IMR-90 (cell line): Measurements from ENCODE around the gene S100A2. TPM values are rescaled to one million over a fixed set of nuclear protein-coding genes. Genes with fewer than 3 reads are reported as not detected.
"Not testable (repeated sequence)": the region's sequence is repeated elsewhere in the genome, so short reads cannot be mapped to it uniquely, and the experiment has no call there.

Source experiments
- ATAC-seq: fragments of 200-7000 bp; cut with Tn5 transposase; 2 replicates; pipeline ENCODE4 v1.9.1; 2020; ENCODE audit warnings: low read depth, mild to moderate bottlenecking, moderate library complexity
- BruUV-seq: library from RNA; stranded (reverse); fragments of 400-500 nt; replicated peaks from 2 replicates; lab custom pipeline; 2021; lab: Mats Ljungman, UMichigan
- CTCF ChIA-PET: fragments of 300-600 bp; formaldehyde crosslinking; extraction: SDS; loops from one replicate; lab custom pipeline; 2021; ENCODE audit warnings: antibody characterized with exemption; lab: Yijun Ruan, JAX
- POLR2A ChIA-PET: fragments of 300-600 bp; sonication (Branson Sonifier 250); formaldehyde crosslinking; loops from one replicate; lab custom pipeline; 2022; ENCODE audit warnings: antibody characterized with exemption; ENCODE audit not compliant: unreplicated experiment; lab: Charles Lee
- DNase-seq: peaks from one replicate; pipeline ENCODE4 v3.0.0; 2013
- H2AFZ ChIP-seq: replicated peaks from 2 replicates; pipeline ENCODE3; 2013; ENCODE audit warnings: low read length, mild to moderate bottlenecking; ENCODE audit not compliant: poor library complexity
- H2AK5ac ChIP-seq: 2 replicates; pipeline ENCODE4 v1.6.1; 2013; ENCODE audit warnings: low read depth, low read length, inconsistent platforms
- H2AK9ac ChIP-seq: replicated peaks from 2 replicates; pipeline ENCODE3; 2013; ENCODE audit warnings: mild to moderate bottlenecking, low read depth, low read length, moderate library complexity; ENCODE audit not compliant: poor library complexity
- H2BK120ac ChIP-seq: 2 replicates; pipeline ENCODE4 v1.6.1; 2013; ENCODE audit warnings: low read depth, low read length, inconsistent platforms
- H2BK15ac ChIP-seq: 3 replicates; pipeline ENCODE4 v1.6.1; 2013; ENCODE audit warnings: low read depth, low read length, inconsistent platforms
- H2BK20ac ChIP-seq: 2 replicates; pipeline ENCODE4 v1.6.1; 2013; ENCODE audit warnings: low read depth, mild to moderate bottlenecking, inconsistent platforms, low read length, moderate library complexity
- H2BK5ac ChIP-seq: 2 replicates; pipeline ENCODE4 v1.6.1; 2013; ENCODE audit warnings: mild to moderate bottlenecking, low read depth, low read length, inconsistent platforms; ENCODE audit not compliant: poor library complexity, severe bottlenecking
- H3K14ac ChIP-seq: replicated peaks from 2 replicates; pipeline ENCODE4 v1.6.1; 2013; ENCODE audit warnings: low read depth, low read length, inconsistent platforms
- H3K18ac ChIP-seq: 2 replicates; pipeline ENCODE4 v1.6.1; 2013; ENCODE audit warnings: low read depth, low read length, control low read depth
- H3K23ac ChIP-seq: 2 replicates; pipeline ENCODE4 v1.6.1; 2013; ENCODE audit warnings: low read depth, low read length, inconsistent platforms
- H3K27ac ChIP-seq: 2 replicates; pipeline ENCODE4 v1.5.1; 2013; ENCODE audit warnings: mild to moderate bottlenecking, control low read depth, low read length; ENCODE audit not compliant: insufficient read depth
- H3K27me3 ChIP-seq: 2 replicates; pipeline ENCODE4 v1.6.1; 2013; ENCODE audit warnings: low read length; ENCODE audit not compliant: control insufficient read depth, insufficient read depth
- H3K36me3 ChIP-seq: 2 replicates; pipeline ENCODE4 v1.6.1; 2013; ENCODE audit warnings: low read length, mixed read lengths; ENCODE audit not compliant: control insufficient read depth, insufficient read depth
- H3K4ac ChIP-seq: 2 replicates; pipeline ENCODE4 v1.6.1; 2013; ENCODE audit warnings: low read depth, low read length, inconsistent platforms
- H3K4me1 ChIP-seq: 2 replicates; pipeline ENCODE4 v1.6.1; 2013; ENCODE audit warnings: low read length, mixed read lengths; ENCODE audit not compliant: control insufficient read depth, insufficient read depth
- H3K4me2 ChIP-seq: 2 replicates; pipeline ENCODE4 v1.6.1; 2013; ENCODE audit warnings: low read depth, mild to moderate bottlenecking, control low read depth, low read length, moderate library complexity
- H3K4me3 ChIP-seq: 2 replicates; pipeline ENCODE4 v1.5.1; 2013; ENCODE audit warnings: low read depth, mild to moderate bottlenecking, control low read depth, low read length, moderate library complexity; ENCODE audit not compliant: insufficient read depth
- H3K56ac ChIP-seq: 2 replicates; pipeline ENCODE4 v1.6.1; 2013; ENCODE audit warnings: low read length, inconsistent platforms; ENCODE audit not compliant: insufficient read depth; ENCODE audit errors: extremely low read depth
- H3K79me1 ChIP-seq, 2 experiments: 2 replicates each; pipeline ENCODE4 v1.6.1; 2013; ENCODE audit warnings: low read length in 2 of 2, inconsistent platforms in 1 of 2, low read depth in 1 of 2
- H3K9ac ChIP-seq: 2 replicates; pipeline ENCODE4 v1.6.1; 2013; ENCODE audit warnings: low read depth, low read length, control low read depth
- H3K9me1 ChIP-seq: 2 replicates; pipeline ENCODE4 v1.6.1; 2013; ENCODE audit warnings: low read length, inconsistent platforms; ENCODE audit not compliant: insufficient read depth
- H3K9me3 ChIP-seq: 2 replicates; pipeline ENCODE4 v1.6.1; 2013; ENCODE audit warnings: low read length; ENCODE audit not compliant: control insufficient read depth, insufficient read depth
- H4K20me1 ChIP-seq: 2 replicates; pipeline ENCODE4 v1.6.1; 2013; ENCODE audit warnings: low read length, inconsistent platforms; ENCODE audit not compliant: insufficient read depth
- H4K5ac ChIP-seq: 2 replicates; pipeline ENCODE4 v1.6.1; 2013; ENCODE audit warnings: mild to moderate bottlenecking, low read depth, low read length, control low read depth
- H4K8ac ChIP-seq, 2 experiments: 2 replicates each; pipeline ENCODE4 v1.6.1; 2013; ENCODE audit warnings: low read depth in 2 of 2, low read length in 2 of 2, control low read depth in 1 of 2, inconsistent platforms in 1 of 2
- H4K91ac ChIP-seq: 2 replicates; pipeline ENCODE4 v1.6.1; 2013; ENCODE audit warnings: low read depth, low read length, inconsistent platforms; ENCODE audit not compliant: insufficient read depth
- WGBS, 2 experiments: methylation state at CpG; one replicate each; pipeline versions ENCODE4 v1.1.5 to v1.1.7; 2013; ENCODE audit warnings: missing lambda C conversion rate in 2 of 2; ENCODE audit not compliant: insufficient read length in 1 of 2; ENCODE audit errors: extremely low coverage in 2 of 2; 5-methylcytosine and 5-hydroxymethylcytosine counted together
- dilution Hi-C: fragments of 300-500 bp; cut with HindIII; formaldehyde crosslinking; loops from one replicate; pipeline ENCODE4 v1.14.3; 2018; ENCODE audit warnings: low sequenced_read_pairs; ENCODE audit not compliant: unreplicated experiment
- in situ Hi-C: fragments of 300-500 bp; cut with MboI; formaldehyde crosslinking; loops from 3 replicates; pipeline ENCODE4 v1.14.3; 2019; ENCODE audit warnings: low sequenced_read_pairs, inconsistent platforms, mixed read lengths
- intact Hi-C: fragments of 100-400 bp; cut with micrococcal nuclease; formaldehyde crosslinking; loops from 2 replicates; pipeline ENCODE4 v1.10.0; 2022
- polyA plus RNA-seq, 3 experiments: library from polyadenylated mRNA; depleted of rRNA; stranded (reverse); fragments of >200 nt; gene quantifications; 2 replicates each; pipeline ENCODE4 v1.2.3, GENCODE V29; 2012; ENCODE audit warnings: low replicate concordance in 1 of 3
- total RNA-seq: library from RNA; depleted of rRNA; stranded (reverse); fragments of >200 nt; gene quantifications from 2 replicates; pipeline ENCODE4 v1.2.3, GENCODE V29; 2012

S100A2 gene
- total and polyA plus RNA-seq, 2 of the 4 experiments (the other 2 are of a cell fraction): 3.6 to 7.9 TPM

- H3K27ac ChIP-seq, in situ Hi-C loops, H3K9me1 ChIP-seq, intact Hi-C loops, H3K4me2 ChIP-seq, H2AK5ac ChIP-seq, H2BK20ac ChIP-seq, H2BK15ac ChIP-seq, H2AK9ac ChIP-seq, H3K56ac ChIP-seq, ATAC-seq, H3K4me3 ChIP-seq, H2BK5ac ChIP-seq, H3K9ac ChIP-seq, H3K14ac ChIP-seq, H3K23ac ChIP-seq, dilution Hi-C loops, H3K79me1 ChIP-seq, DNase-seq, H3K36me3 ChIP-seq, H4K91ac ChIP-seq, H4K8ac ChIP-seq, BruUV-seq, H2AFZ ChIP-seq, H3K18ac ChIP-seq, H2BK120ac ChIP-seq, H4K20me1 ChIP-seq, H3K27me3 ChIP-seq, H3K4me1 ChIP-seq, H4K5ac ChIP-seq, H3K9me3 ChIP-seq, H3K4ac ChIP-seq: not testable (repeated sequence)
- WGBS, 2 experiments: 83% methylated on average over 1 of the region's 5 CpGs; no CpG with 5 or more reads in 1 of the 2 experiments
- ChIA-PET CTCF (interaction anchor here (0.7 to 2.3 kb wide), 3 partner anchors 9 to 107 kb away, joined by 3 to 8 read pairs (median 4); partner anchors contain the start of gene S100A13), POLR2A (interaction anchor here (0.8 kb wide), 1 partner anchor 12 kb away, joined by 4 read pairs; no protein-coding TSS in a partner anchor)
Observed at GRCh38 chr1:153520137-153520691, 45.4 kb downstream of the S100A2 start.
